NB4 (cell line): ENCODE results near the gene SART3.

Experiments
- CTCF ChIP-seq: IDR thresholded peaks from one replicate; pipeline ENCODE4 v1.5.1; 2012; ENCODE audit warnings: low read depth, low read length
- MYC ChIP-seq: IDR thresholded peaks from 2 replicates; pipeline ENCODE4 v1.6.1; 2011; ENCODE audit warnings: low read depth, low read length
- POLR2A ChIP-seq: IDR thresholded peaks from 2 replicates; pipeline ENCODE4 v1.6.1; 2011; ENCODE audit warnings: mild to moderate bottlenecking; ENCODE audit not compliant: insufficient read length; ENCODE audit errors: extremely low read depth
- TF ChIP-seq, protein P1 (sequence below): IDR thresholded peaks from 2 replicates; pipeline ENCODE4 v1.6.1; 2011; ENCODE audit warnings: low read depth, low read length

- no peak for TF ChIP-seq CTCF
- no peak for TF ChIP-seq POLR2A
- TF ChIP-seq, protein P1, sequence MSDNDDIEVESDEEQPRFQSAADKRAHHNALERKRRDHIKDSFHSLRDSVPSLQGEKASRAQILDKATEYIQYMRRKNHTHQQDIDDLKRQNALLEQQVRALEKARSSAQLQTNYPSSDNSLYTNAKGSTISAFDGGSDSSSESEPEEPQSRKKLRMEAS = no peak
- TF ChIP-seq MYC = no peak
These were observed 25.3 kb upstream of the SART3 start for GRCh38 chr12:108586306-108586705.
